SW 1271 (cell line): ENCODE measurements around the gene POTEB.
"Not testable (repeated sequence)": the region's sequence is repeated elsewhere in the genome, so short reads cannot be mapped to it uniquely, and the experiment has no call there.

ENCODE experiments used
- DNase-seq, 2 experiments: peaks; one replicate each; lab custom pipeline; 2025; lab: John Stamatoyannopoulos, UW

Gene POTEB

GRCh38 chr15:21877635-21878034, at the start of gene POTEB:
TSS of gene POTEB (minus strand) at chr15:21877735. CDS start at chr15:21877246, 489 bp downstream.
- not testable (repeated sequence) for DNase-seq

GRCh38 chr15:21890955-21891354, 13.4 kb upstream of the POTEB start:
- DNase-seq, result not testable (repeated sequence)

GRCh38 chr15:21889542-21889941, 12.0 kb upstream of the POTEB start:
- DNase-seq, result not testable (repeated sequence)

GRCh38 chr15:21838831-21839230, 38.7 kb downstream of the POTEB start:
- not testable (repeated sequence) for DNase-seq
